Brain microvascular endothelial cell (primary cell): ENCODE results near the gene TBC1D20.

Experiments used
- DNase-seq: peaks from one replicate; pipeline ENCODE4 v3.0.0-alpha.2; 2020
- H3K27ac ChIP-seq: fragments of 250-450 bp; sonication (Bioruptor Pico); 2 replicates; pipeline ENCODE4 v1.5.1; 2020; ENCODE audit warnings: mild to moderate bottlenecking, moderate library complexity
- H3K27me3 ChIP-seq: fragments of 250-450 bp; sonication (Bioruptor Pico); replicated peaks from 2 replicates; pipeline ENCODE4 v1.5.1; 2020; ENCODE audit warnings: mild to moderate bottlenecking
- H3K36me3 ChIP-seq: fragments of 250-450 bp; sonication (Bioruptor Pico); replicated peaks from 2 replicates; pipeline ENCODE4 v1.5.1; 2020; ENCODE audit warnings: mild to moderate bottlenecking
- H3K4me3 ChIP-seq: 2 replicates; pipeline ENCODE4 v1.5.1; 2011; ENCODE audit warnings: low read depth, mild to moderate bottlenecking, control low read depth, low read length, moderate library complexity
- in situ Hi-C: cut with HindIII; loops from 2 replicates; pipeline ENCODE4 v1.10.0; 2017; ENCODE audit warnings: low sequenced_read_pairs, low pct_ligation_motif_present
- TF ChIP-seq, protein P1 (sequence below): IDR thresholded peaks from 2 replicates; pipeline ENCODE4 v1.5.1; 2011; ENCODE audit warnings: low read depth, mild to moderate bottlenecking, moderate library complexity, low read length, control low read depth, inconsistent platforms; ENCODE audit errors: missing control alignments

TBC1D20 gene

DNA sequence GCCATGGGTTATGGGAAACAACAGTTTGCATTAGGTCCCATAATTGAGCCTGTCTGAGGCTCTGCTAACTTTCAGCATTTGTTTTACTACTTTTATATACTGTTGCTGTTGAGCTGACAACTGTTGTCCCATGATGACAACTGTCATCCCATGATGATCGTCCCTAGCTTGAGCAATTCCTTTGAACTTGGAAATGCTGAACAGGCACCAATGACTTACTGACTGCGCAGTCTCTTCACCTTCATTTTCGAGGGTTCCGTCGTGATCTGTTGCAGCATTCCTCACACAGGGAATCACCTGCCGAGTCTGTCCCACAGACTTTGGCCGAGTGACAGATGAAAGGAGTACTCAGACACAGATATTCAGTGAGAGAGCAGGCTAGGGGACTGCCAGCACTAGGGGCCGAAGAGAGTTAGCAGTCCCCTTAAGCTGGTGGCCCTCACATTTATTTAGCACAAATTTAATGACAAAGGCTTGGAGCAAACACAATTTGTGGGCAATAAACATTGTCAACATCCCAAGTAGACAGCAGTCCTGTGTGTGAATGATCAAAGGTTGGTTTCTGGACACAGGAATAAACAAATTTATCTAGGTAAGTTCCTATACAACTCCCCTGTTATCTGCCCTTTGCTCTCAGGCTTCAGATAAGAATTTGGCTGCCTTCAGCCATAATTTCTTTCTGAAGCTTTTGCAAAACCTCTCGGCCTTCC lies 10.0 kb upstream of the TBC1D20 start:
- in situ Hi-C loops, result no loop called here
- no peak overlapping the region for H3K27ac ChIP-seq
- H3K36me3 ChIP-seq, result peaks cover 3% of the 10 kb centered on the region
- no peaks in the 10 kb centered on the region for H3K27me3 ChIP-seq
- no peak for DNase-seq
- H3K4me3 ChIP-seq, result no peak overlapping the region
- TF ChIP-seq, protein P1, sequence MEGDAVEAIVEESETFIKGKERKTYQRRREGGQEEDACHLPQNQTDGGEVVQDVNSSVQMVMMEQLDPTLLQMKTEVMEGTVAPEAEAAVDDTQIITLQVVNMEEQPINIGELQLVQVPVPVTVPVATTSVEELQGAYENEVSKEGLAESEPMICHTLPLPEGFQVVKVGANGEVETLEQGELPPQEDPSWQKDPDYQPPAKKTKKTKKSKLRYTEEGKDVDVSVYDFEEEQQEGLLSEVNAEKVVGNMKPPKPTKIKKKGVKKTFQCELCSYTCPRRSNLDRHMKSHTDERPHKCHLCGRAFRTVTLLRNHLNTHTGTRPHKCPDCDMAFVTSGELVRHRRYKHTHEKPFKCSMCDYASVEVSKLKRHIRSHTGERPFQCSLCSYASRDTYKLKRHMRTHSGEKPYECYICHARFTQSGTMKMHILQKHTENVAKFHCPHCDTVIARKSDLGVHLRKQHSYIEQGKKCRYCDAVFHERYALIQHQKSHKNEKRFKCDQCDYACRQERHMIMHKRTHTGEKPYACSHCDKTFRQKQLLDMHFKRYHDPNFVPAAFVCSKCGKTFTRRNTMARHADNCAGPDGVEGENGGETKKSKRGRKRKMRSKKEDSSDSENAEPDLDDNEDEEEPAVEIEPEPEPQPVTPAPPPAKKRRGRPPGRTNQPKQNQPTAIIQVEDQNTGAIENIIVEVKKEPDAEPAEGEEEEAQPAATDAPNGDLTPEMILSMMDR, result no peak

DNA sequence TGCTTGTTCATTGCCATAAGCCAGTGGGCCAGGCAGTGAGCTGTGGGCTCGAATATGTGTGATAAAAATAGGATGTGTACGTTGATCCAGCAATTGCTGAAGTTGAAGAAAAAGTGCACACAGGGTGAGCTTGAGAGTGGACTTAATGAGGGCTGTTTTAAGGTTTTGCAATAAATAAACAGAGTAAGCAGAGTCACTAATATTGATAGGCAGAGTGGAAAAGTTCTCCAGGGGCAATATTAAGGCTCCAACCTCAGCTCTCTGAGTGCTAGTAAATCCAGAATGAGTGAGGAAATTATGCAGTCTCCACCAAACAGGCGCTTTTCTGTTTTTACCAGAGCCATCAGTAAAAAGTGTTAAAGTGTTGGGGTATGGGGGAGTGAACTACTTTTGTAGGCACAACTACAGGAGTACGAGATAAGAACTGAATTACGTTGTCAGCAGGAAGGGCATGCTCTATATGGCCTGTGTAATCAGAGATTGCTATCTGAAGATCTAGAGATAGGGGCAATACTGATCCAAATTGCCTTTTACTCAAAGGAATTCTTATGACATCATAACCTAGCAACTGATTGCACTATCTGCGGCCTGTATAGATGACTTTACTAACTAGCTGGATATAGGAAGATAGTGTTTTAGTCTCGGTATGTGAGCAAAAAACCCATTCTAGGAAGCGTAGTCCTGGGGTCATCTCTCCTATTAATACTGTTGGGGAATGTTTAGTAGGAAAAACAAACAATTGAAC lies 7.6 kb upstream of the TBC1D20 start:
- Histone ChIP-seq H3K4me3 (no peak overlapping the region), H3K27ac (no peak overlapping the region), H3K36me3 (no peaks in the 10 kb centered on the region), H3K27me3 (no peaks in the 10 kb centered on the region)
- TF ChIP-seq, protein P1, result no peak
- in situ Hi-C loops, result no loop called here
- DNase-seq, result no peak

DNA sequence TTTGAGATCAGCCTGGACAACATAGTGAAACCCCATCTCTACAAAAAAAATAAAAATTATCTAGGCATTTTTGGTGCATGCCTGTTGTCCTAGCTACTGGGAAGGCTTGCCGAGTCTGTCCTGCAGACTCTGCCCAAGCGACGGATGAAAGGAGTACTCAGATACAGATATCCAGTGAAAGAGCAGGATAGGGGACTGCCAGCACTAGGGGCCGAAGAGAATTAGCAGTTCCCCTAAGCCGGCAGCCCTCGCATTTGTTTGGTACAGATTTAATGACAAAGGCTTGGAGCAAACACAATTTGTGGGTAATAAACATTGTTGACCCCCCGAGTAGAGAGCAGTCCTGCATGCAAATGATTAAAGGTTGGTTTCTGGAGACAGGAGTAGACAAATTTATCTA lies 5.4 kb upstream of the TBC1D20 start:
- Histone ChIP-seq H3K36me3 (no peaks in the 10 kb centered on the region), H3K4me3 (no peak overlapping the region), H3K27me3 (no peaks in the 10 kb centered on the region), H3K27ac (no peak overlapping the region)
- no peak for DNase-seq
- TF ChIP-seq, protein P1, result no peak
- in situ Hi-C loops, result no loop called here

DNA sequence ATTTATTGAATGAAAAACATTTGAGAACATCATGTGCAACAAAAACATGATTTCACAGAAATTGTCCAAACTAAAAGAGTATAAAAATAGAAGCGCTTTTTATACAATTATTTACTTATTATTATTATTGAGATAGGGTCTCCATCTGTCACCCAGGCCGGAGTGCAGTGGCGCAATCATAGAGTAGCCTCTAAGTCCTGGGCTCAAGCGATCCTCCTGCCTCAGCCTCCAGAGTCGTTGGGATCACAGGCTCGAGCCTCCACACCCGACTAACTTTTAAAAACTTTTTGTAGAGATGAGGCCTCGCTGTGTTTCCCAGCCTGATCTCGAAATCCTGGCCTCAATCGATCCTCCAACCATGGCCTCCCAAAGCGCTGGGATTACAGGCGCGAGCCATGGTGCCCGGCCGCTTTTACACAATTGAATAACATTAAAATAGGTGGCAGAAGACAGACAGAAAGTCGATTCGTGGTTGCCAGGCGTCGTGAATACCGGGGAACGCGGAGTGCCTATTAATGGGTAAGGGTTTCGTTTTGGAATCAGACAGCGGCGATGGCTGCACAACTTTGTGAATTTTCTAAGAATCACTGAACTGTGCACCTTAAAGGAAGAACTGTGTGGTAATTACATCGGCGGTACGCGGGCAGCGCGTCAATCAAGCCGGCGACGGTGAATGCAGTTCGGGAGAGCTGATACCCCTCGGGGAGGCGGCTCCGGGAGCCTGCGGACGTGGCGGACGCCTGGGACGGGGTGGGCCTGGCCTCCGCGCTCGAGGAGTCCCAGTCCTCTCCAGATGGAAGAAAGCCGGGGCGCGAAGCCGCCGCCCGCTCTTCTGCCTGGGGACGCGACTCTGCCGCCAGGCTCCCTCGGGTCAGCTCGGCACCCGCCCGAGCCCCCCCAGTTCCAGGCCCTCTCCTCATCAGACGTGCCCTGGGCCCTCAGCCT lies 807 bp downstream of the TBC1D20 start:
- TF ChIP-seq, protein P1, result no peak
- H3K27ac ChIP-seq, result peak overlapping the region; percentile 79
- peak overlapping the region; percentile 83 for H3K4me3 ChIP-seq
- peak; percentile 19 for DNase-seq
- in situ Hi-C loops, result no loop called here
- no peaks in the 10 kb centered on the region for H3K27me3 ChIP-seq
- no peaks in the 10 kb centered on the region for H3K36me3 ChIP-seq

DNA sequence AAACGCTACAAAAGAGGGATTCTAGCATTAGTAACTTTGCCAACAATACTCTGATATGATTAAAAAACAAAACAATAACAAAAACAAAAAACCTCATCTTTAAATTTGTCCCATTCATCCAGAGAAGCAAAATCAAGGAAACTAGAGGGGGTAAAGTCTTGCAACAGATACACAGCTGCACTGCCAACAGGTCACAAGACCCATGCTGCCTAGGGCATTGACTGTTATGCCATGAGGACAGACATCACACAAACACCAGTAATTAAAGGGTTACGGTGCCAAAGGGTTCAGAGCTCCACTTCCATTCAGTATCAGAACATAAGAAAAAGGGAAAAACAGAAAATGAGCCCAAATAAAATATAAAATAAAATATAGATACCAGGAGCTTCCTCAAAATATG lies 1.6 kb downstream of the TBC1D20 start:
- Histone ChIP-seq H3K4me3 (peak overlapping the region; percentile 83), H3K36me3 (no peaks in the 10 kb centered on the region), H3K27ac (no peak overlapping the region), H3K27me3 (no peaks in the 10 kb centered on the region)
- TF ChIP-seq, protein P1, result no peak
- no peak for DNase-seq
- in situ Hi-C loops, result no loop called here
